GM18526 (cell line): ENCODE measurements around the gene PRR16.

Experiments used
- POLR2A ChIP-seq: IDR thresholded peaks from 3 replicates; pipeline ENCODE4 v1.6.1; 2011; ENCODE audit not compliant: insufficient read length; ENCODE audit errors: extremely low read depth

The PRR16 gene

GRCh38 chr5:120507800-120508463 lies 43.8 kb downstream of the PRR16 start:
- no peak for TF ChIP-seq POLR2A

- TF ChIP-seq POLR2A = no peak
Observed at GRCh38 chr5:120509053-120509452, 45.0 kb downstream of the PRR16 start.

- TF ChIP-seq POLR2A = no peak
Observed at GRCh38 chr5:120510098-120510637, 46.1 kb downstream of the PRR16 start.

GRCh38 chr5:120510994-120511686 lies 47.0 kb downstream of the PRR16 start:
- no peak for TF ChIP-seq POLR2A

GRCh38 chr5:120512068-120512467 lies 48.0 kb downstream of the PRR16 start:
- no peak for TF ChIP-seq POLR2A

- no peak for TF ChIP-seq POLR2A
Observed at GRCh38 chr5:120512791-120513650, 48.9 kb downstream of the PRR16 start.

- TF ChIP-seq POLR2A = no peak
Observed at GRCh38 chr5:120516805-120517204, 52.7 kb downstream of the PRR16 start.

GRCh38 chr5:120517607-120518252 lies 53.6 kb downstream of the PRR16 start:
- TF ChIP-seq POLR2A = no peak

- no peak for TF ChIP-seq POLR2A
Observed at GRCh38 chr5:120518581-120518980, 54.5 kb downstream of the PRR16 start.

- no peak for TF ChIP-seq POLR2A
Observed at GRCh38 chr5:120527251-120527650, 63.2 kb downstream of the PRR16 start.

- no peak for TF ChIP-seq POLR2A
Observed at GRCh38 chr5:120528609-120529008, 64.5 kb downstream of the PRR16 start.

- no peak for TF ChIP-seq POLR2A
Observed at GRCh38 chr5:120529386-120529785, 65.3 kb downstream of the PRR16 start.

GRCh38 chr5:120531215-120531614 lies 67.1 kb downstream of the PRR16 start:
- no peak for TF ChIP-seq POLR2A

- TF ChIP-seq POLR2A = no peak
Observed at GRCh38 chr5:120532835-120533234, 68.7 kb downstream of the PRR16 start.

GRCh38 chr5:120533581-120533980 lies 69.5 kb downstream of the PRR16 start:
- no peak for TF ChIP-seq POLR2A

- no peak for TF ChIP-seq POLR2A
Observed at GRCh38 chr5:120535900-120536299, 71.8 kb downstream of the PRR16 start.

GRCh38 chr5:120538149-120538548 lies 74.0 kb downstream of the PRR16 start:
- no peak for TF ChIP-seq POLR2A
